ENCODE data around the gene TYK2.

TYK2 gene

DNA sequence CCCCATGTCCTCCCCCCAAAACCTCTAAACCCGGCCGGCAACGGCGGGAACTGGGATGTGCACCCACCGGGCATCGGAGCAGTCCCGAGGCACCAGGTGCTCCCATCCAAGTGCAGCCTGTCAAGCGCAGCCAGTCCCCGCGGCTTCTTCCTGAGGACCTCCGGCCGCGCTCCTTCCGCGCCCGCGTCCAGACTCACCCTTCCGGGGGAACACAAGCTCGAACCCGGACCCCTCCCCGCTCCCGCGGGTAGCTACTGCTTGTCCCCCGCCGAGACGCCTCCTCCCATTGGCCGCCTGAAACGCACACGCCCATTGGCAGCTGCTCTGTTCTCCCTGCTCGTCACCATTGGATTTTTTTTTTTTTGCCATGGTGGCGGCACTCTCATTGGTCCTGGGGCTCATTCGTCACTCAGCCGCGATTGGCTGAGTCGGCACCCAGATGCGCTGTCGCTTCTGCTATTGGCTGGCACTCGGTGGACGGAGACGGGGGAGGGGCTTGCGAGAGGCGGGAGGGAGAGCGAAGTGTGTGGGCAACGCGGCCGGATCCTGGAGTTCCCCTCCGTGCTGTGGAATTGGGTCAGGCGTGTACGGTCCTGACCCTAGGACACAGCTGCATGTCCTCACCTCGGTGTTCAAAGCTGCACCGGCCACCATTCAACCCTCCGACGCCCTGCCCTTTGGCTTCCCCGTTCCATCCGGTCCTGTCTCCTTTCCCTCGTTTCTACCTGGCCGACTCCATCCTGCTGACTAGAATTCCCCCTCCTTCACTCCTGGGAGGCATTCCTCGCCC lies at the start of gene TYK2:
TYK2 (minus strand) TSS at position 260 of the 790 bp plus-strand sequence. CDS start 2,166 bp downstream, outside the sequence.
- peak; percentile 98 for DNase-seq (ENCODE audit: extremely low read depth, low read depth)
- no peak for TF ChIP-seq CTCF (IDR thresholded peaks at IDR 0.05; ENCODE audit: low read depth, low read length, missing control alignments)
- H3K4me3 ChIP-seq (replicated peaks; ENCODE audit: low read depth, low read length), result peak within 1 kb of the TSS; percentile 84

DNA sequence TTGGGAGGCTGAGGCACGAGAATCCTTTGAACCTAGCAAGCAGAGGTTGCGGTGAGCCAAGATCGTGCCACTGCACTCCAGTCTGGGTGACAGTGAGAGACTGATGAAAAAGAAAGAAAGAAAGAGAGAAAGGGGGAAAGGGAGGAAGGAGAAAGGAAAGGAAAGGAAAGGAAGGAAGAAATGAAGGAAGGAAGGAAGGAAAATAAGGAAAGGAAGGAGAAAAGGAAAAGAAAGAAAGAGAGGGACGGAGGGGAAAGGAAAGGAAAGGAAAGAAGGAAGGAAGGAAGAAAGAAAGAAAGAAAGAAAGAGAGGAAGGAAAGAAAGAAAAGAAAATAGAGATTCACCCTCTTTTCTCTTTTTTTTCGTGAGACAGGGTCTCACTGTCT lies 48.6 kb upstream of the TYK2 start:
- no peak for DNase-seq (ENCODE audit: extremely low read depth, low read depth)
- H3K4me3 ChIP-seq (replicated peaks; ENCODE audit: low read depth, low read length), result no peak overlapping the region
- no peak for TF ChIP-seq CTCF (IDR thresholded peaks at IDR 0.05; ENCODE audit: low read depth, low read length, missing control alignments)

GRCh38 chr19:10427169-10427568 lies 46.8 kb upstream of the TYK2 start:
- no peak for TF ChIP-seq CTCF (IDR thresholded peaks at IDR 0.05; ENCODE audit: low read depth, low read length, missing control alignments)
- DNase-seq (ENCODE audit: extremely low read depth, low read depth), result no peak

GRCh38 chr19:10424011-10424637 lies 43.8 kb upstream of the TYK2 start:
- peak; percentile 87 for TF ChIP-seq CTCF (IDR thresholded peaks at IDR 0.05; ENCODE audit: low read depth, low read length, missing control alignments)
- H3K4me3 ChIP-seq (replicated peaks; ENCODE audit: low read depth, low read length), result peak overlapping the region; percentile 48
- no peak for DNase-seq (ENCODE audit: extremely low read depth, low read depth)

More at GRCh38 chr19:10427169-10427568, 46.8 kb upstream of the TYK2 start:
- H3K4me3 ChIP-seq (replicated peaks; ENCODE audit: low read depth, low read length), result no peak overlapping the region

- no peak for DNase-seq (ENCODE audit: extremely low read depth, low read depth)
- no peak overlapping the region for H3K4me3 ChIP-seq (replicated peaks; ENCODE audit: low read depth, low read length)
- no peak for TF ChIP-seq CTCF (IDR thresholded peaks at IDR 0.05; ENCODE audit: low read depth, low read length, missing control alignments)
These were observed 42.5 kb upstream of the TYK2 start for GRCh38 chr19:10422846-10423245.

DNA sequence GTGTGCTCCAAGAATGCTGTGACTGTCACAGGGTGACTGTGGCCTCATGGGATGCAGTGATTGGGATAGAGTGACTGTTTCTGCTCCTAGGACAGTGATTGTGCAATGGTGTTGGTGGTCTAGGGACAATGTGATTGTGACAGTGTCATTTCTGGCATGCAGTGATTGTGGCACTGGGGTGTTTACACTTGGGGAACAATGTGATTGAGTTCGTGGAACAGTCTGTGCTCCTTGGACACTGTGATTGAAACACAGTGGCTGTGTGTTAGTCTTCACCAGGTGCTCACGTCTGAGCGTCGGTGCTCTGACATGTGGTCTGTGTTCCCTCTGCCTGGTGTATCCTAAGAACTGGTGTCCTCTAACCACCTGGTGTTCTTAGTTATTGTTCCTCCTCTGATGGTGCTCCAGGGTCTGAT lies 41.7 kb upstream of the TYK2 start:
- peak overlapping the region; percentile 97 for H3K4me3 ChIP-seq (replicated peaks; ENCODE audit: low read depth, low read length)
- DNase-seq (ENCODE audit: extremely low read depth, low read depth), result no peak
- no peak for TF ChIP-seq CTCF (IDR thresholded peaks at IDR 0.05; ENCODE audit: low read depth, low read length, missing control alignments)

Data from HFF-Myc (cell line).